ENCODE measurements around the gene PLK3. TPM values are rescaled to one million over a fixed set of nuclear protein-coding genes. Genes with fewer than 3 reads are reported as not detected.

The PLK3 gene
- total RNA-seq, 1 donor from 2014 or later = 17.2 TPM

- H3K27me3 Mint-ChIP-seq (ENCODE audit: unreplicated experiment) = peaks cover 16% of the 10 kb centered on the region
- no peaks in the 10 kb centered on the region for H3K9me3 Mint-ChIP-seq (ENCODE audit: unreplicated experiment)
- TF ChIP-seq CTCF (IDR thresholded peaks at IDR 0.05; ENCODE audit: unreplicated experiment) = no peak
- H3K36me3 Mint-ChIP-seq (ENCODE audit: low read depth, unreplicated experiment) = peaks cover 12% of the 10 kb centered on the region
- DNase-seq (ENCODE audit: low spot score) = no peak
- peaks cover 8% of the 10 kb centered on the region for H3K4me1 Mint-ChIP-seq (ENCODE audit: unreplicated experiment)
- H3K4me3 Mint-ChIP-seq (ENCODE audit: unreplicated experiment) = no peak overlapping the region
- no peak overlapping the region for H3K27ac Mint-ChIP-seq (ENCODE audit: unreplicated experiment)
Measured at GRCh38 chr1:44784094-44785028, 15.8 kb upstream of the PLK3 start.

DNA sequence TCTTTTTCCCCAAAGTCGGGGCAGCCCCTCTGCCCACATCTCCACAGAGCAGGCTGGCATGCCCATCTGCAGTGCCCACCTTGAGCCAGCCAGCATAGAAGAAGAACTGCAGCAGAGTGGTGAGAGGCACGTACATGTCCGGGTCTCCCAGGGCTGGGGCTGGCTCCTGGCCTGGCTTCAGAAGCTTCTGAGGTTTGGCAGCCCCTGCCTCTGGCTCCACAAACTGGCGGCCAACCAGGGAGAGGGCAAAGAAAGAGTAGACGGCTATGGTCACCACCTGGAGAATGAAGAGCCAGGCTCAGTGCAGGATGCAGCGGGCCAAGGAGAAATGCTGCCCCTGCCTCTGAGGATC lies 15.2 kb upstream of the PLK3 start:
- TF ChIP-seq CTCF (IDR thresholded peaks at IDR 0.05; ENCODE audit: unreplicated experiment) = no peak
- peaks cover 8% of the 10 kb centered on the region for H3K4me1 Mint-ChIP-seq (ENCODE audit: unreplicated experiment)
- peak overlapping the region; percentile 43 for H3K4me3 Mint-ChIP-seq (ENCODE audit: unreplicated experiment)
- H3K9me3 Mint-ChIP-seq (ENCODE audit: unreplicated experiment) = no peaks in the 10 kb centered on the region
- H3K27me3 Mint-ChIP-seq (ENCODE audit: unreplicated experiment) = peaks cover 16% of the 10 kb centered on the region
- no peak for DNase-seq (ENCODE audit: low spot score)
- peaks cover 11% of the 10 kb centered on the region for H3K36me3 Mint-ChIP-seq (ENCODE audit: low read depth, unreplicated experiment)
- no peak overlapping the region for H3K27ac Mint-ChIP-seq (ENCODE audit: unreplicated experiment)

DNA sequence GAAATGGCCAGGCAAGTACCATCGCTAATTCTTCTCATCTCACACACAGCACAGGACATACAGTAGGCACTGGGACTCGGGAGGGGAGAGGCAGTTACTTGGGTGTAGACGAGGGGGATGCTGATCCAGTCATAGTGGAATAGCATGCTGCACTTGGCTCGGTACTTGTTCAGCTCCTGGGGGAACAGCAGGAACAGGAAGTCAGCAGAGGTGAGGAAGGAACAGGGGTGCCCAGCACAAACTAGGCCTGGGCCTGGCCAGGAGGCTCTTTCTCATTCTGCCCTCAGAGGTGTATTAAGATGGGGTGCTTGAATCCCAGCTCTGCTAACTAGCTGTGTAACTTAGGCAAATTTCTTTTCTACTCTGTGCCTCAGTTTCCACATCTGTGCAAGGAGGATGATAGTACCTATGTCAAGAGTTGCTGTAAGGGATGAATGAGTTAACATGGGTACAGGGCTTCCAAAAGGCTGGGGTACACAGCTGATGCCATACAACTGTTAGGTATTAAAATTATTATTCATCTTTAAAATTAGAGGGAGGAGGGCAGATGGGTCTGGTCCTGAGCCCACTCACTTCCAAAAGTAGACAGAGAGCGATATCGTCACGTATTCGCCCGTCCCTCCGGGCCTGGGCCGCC lies 14.6 kb upstream of the PLK3 start:
- Mint-ChIP-seq H3K4me1 (ENCODE audit: unreplicated experiment) (peaks cover 8% of the 10 kb centered on the region), H3K27ac (ENCODE audit: unreplicated experiment) (no peak overlapping the region), H3K4me3 (ENCODE audit: unreplicated experiment) (peak overlapping the region; percentile 43), H3K36me3 (ENCODE audit: low read depth, unreplicated experiment) (peaks cover 5% of the 10 kb centered on the region), H3K27me3 (ENCODE audit: unreplicated experiment) (peaks cover 14% of the 10 kb centered on the region), H3K9me3 (ENCODE audit: unreplicated experiment) (no peaks in the 10 kb centered on the region)
- TF ChIP-seq CTCF (IDR thresholded peaks at IDR 0.05; ENCODE audit: unreplicated experiment) = no peak
- DNase-seq (ENCODE audit: low spot score) = no peak

- no peak overlapping the region for H3K4me3 Mint-ChIP-seq (ENCODE audit: unreplicated experiment)
- peaks cover 4% of the 10 kb centered on the region for H3K36me3 Mint-ChIP-seq (ENCODE audit: low read depth, unreplicated experiment)
- H3K27ac Mint-ChIP-seq (ENCODE audit: unreplicated experiment) = no peak overlapping the region
- H3K9me3 Mint-ChIP-seq (ENCODE audit: unreplicated experiment) = no peaks in the 10 kb centered on the region
- H3K27me3 Mint-ChIP-seq (ENCODE audit: unreplicated experiment) = peaks cover 14% of the 10 kb centered on the region
- TF ChIP-seq CTCF (IDR thresholded peaks at IDR 0.05; ENCODE audit: unreplicated experiment) = peak; percentile 100
- peak; percentile 82 for DNase-seq (ENCODE audit: low spot score)
- H3K4me1 Mint-ChIP-seq (ENCODE audit: unreplicated experiment) = peaks cover 8% of the 10 kb centered on the region
Measured at GRCh38 chr1:44786138-44786840, 13.9 kb upstream of the PLK3 start.

Data from endothelial cell (in vitro differentiated cells).